H9 (cell line): ENCODE results near the gene IL17RE. TPM values are rescaled to one million over a fixed set of nuclear protein-coding genes. Genes with fewer than 3 reads are reported as not detected.

Experiments
- DNase-seq: peaks from one replicate; pipeline ENCODE4 v3.0.0-alpha.2; 2017
- H2AFZ ChIP-seq: one replicate; pipeline ENCODE4 v1.6.1; 2013; ENCODE audit warnings: mild to moderate bottlenecking, low read length, control low read depth, moderate library complexity
- H2AK5ac ChIP-seq: 2 replicates; pipeline ENCODE4 v1.6.1; 2013; ENCODE audit warnings: low read length, control low read depth, mixed read lengths; ENCODE audit not compliant: insufficient read length
- H2BK120ac ChIP-seq: one replicate; pipeline ENCODE4 v1.6.1; 2013; ENCODE audit warnings: low read depth, mild to moderate bottlenecking, low read length, control low read depth, inconsistent platforms; ENCODE audit not compliant: poor library complexity, severe bottlenecking
- H2BK12ac ChIP-seq: 2 replicates; pipeline ENCODE4 v1.6.1; 2013; ENCODE audit warnings: low read length, control low read depth, mixed read lengths, low read depth; ENCODE audit not compliant: insufficient read length
- H2BK15ac ChIP-seq: 2 replicates; pipeline ENCODE4 v1.6.1; 2013; ENCODE audit warnings: low read depth, low read length, control low read depth
- H2BK20ac ChIP-seq: one replicate; pipeline ENCODE4 v1.6.1; 2013; ENCODE audit warnings: low read depth, mild to moderate bottlenecking, low read length, control low read depth, inconsistent platforms; ENCODE audit not compliant: poor library complexity, severe bottlenecking
- H2BK5ac ChIP-seq: 2 replicates; pipeline ENCODE4 v1.6.1; 2013; ENCODE audit warnings: low read length, control low read depth, mixed read lengths; ENCODE audit not compliant: insufficient read length
- H3K14ac ChIP-seq: 2 replicates; pipeline ENCODE4 v1.6.1; 2013; ENCODE audit warnings: low read length, control low read depth; ENCODE audit not compliant: insufficient read depth
- H3K18ac ChIP-seq: 2 replicates; pipeline ENCODE4 v1.6.1; 2013; ENCODE audit warnings: low read depth, mild to moderate bottlenecking, mixed read lengths, low read length, control low read depth; ENCODE audit not compliant: insufficient read length
- H3K23ac ChIP-seq: 2 replicates; pipeline ENCODE4 v1.6.1; 2013; ENCODE audit warnings: low read length, control low read depth, mixed read lengths, low read depth; ENCODE audit not compliant: insufficient read length
- H3K23me2 ChIP-seq: 2 replicates; pipeline ENCODE4 v1.6.1; 2013; ENCODE audit warnings: low read depth, mild to moderate bottlenecking, mixed read lengths, low read length, control low read depth; ENCODE audit not compliant: insufficient read length, poor library complexity, severe bottlenecking
- H3K27ac ChIP-seq: 2 replicates; pipeline ENCODE4 v1.5.1; 2013; ENCODE audit warnings: low read length, control low read depth, mixed read lengths, low read depth; ENCODE audit not compliant: insufficient read length
- H3K27me3 ChIP-seq: 2 replicates; pipeline ENCODE4 v1.6.1; 2013; ENCODE audit warnings: low read length, control low read depth, inconsistent platforms; ENCODE audit not compliant: insufficient read depth
- H3K4ac ChIP-seq: 2 replicates; pipeline ENCODE4 v1.6.1; 2013; ENCODE audit warnings: low read depth, mild to moderate bottlenecking, control low read depth, inconsistent platforms, low read length, moderate library complexity
- H3K4me1 ChIP-seq: 2 replicates; pipeline ENCODE4 v1.6.1; 2013; ENCODE audit warnings: low read length, control low read depth, inconsistent platforms; ENCODE audit not compliant: insufficient read depth
- H3K4me2 ChIP-seq: 2 replicates; pipeline ENCODE4 v1.6.1; 2013; ENCODE audit warnings: low read length, control low read depth, mixed read lengths; ENCODE audit not compliant: insufficient read length, insufficient read depth
- H3K56ac ChIP-seq: 2 replicates; pipeline ENCODE4 v1.6.1; 2013; ENCODE audit warnings: low read depth, mild to moderate bottlenecking, mixed read lengths, low read length, control low read depth; ENCODE audit not compliant: insufficient read length
- H3K79me1 ChIP-seq: 2 replicates; pipeline ENCODE4 v1.6.1; 2013; ENCODE audit warnings: low read depth, mild to moderate bottlenecking, moderate library complexity, low read length, control low read depth, inconsistent platforms; ENCODE audit not compliant: insufficient read depth, poor library complexity, severe bottlenecking
- H3K79me2 ChIP-seq: 2 replicates; pipeline ENCODE4 v1.6.1; 2013; ENCODE audit warnings: low read length, control low read depth, inconsistent platforms; ENCODE audit not compliant: insufficient read depth
- H3K9ac ChIP-seq: 2 replicates; pipeline ENCODE4 v1.6.1; 2013; ENCODE audit warnings: low read length, control low read depth, mixed read lengths; ENCODE audit not compliant: insufficient read length; ENCODE audit errors: extremely low read depth
- H3K9me3 ChIP-seq: one replicate; pipeline ENCODE4 v1.6.1; 2013; ENCODE audit warnings: low read depth, low read length, inconsistent platforms; ENCODE audit not compliant: control insufficient read depth
- H3T11ph ChIP-seq: one replicate; pipeline ENCODE4 v1.6.1; 2013; ENCODE audit warnings: mild to moderate bottlenecking, low read length, control low read depth, inconsistent platforms
- H4K20me1 ChIP-seq: one replicate; pipeline ENCODE4 v1.6.1; 2013; ENCODE audit not compliant: control insufficient read depth, insufficient read length, insufficient read depth
- H4K5ac ChIP-seq: 2 replicates; pipeline ENCODE4 v1.6.1; 2013; ENCODE audit warnings: low read depth, mild to moderate bottlenecking, mixed read lengths, low read length, control low read depth; ENCODE audit not compliant: insufficient read length
- H4K8ac ChIP-seq: replicated peaks from 2 replicates; pipeline ENCODE4 v1.6.1; 2013; ENCODE audit warnings: low read length, control low read depth, mixed read lengths, low read depth; ENCODE audit not compliant: insufficient read length
- H4K91ac ChIP-seq: 2 replicates; pipeline ENCODE4 v1.6.1; 2013; ENCODE audit warnings: low read depth, mild to moderate bottlenecking, moderate library complexity, mixed read lengths, low read length, control low read depth; ENCODE audit not compliant: insufficient read length
- H3K27ac Mint-ChIP-seq, 3 experiments: 2 replicates in 2 of 3; 3 replicates in 1 of 3; pipeline ENCODE4 v1.8.0; 2020 to 2021; ENCODE audit warnings: mixed read lengths in 3 of 3, mild to moderate bottlenecking in 1 of 3, moderate library complexity in 1 of 3
- H3K27me3 Mint-ChIP-seq: 2 replicates; pipeline ENCODE4 v1.8.0; 2021; ENCODE audit warnings: low read depth, mild to moderate bottlenecking, moderate library complexity, mixed read lengths
- H3K36me3 Mint-ChIP-seq, 3 experiments: 2 replicates in 2 of 3; 3 replicates in 1 of 3; pipeline ENCODE4 v1.8.0; 2020 to 2021; ENCODE audit warnings: low read depth in 3 of 3, mixed read lengths in 3 of 3; ENCODE audit not compliant: insufficient read depth in 1 of 3
- H3K4me1 Mint-ChIP-seq, 2 experiments: 2 replicates each; pipeline ENCODE4 v1.8.0; 2020; ENCODE audit warnings: mixed read lengths in 2 of 2
- H3K4me3 Mint-ChIP-seq, 2 experiments: 2 replicates in 1 of 2; 3 replicates in 1 of 2; pipeline ENCODE4 v1.8.0; 2020 to 2021; ENCODE audit warnings: mild to moderate bottlenecking in 2 of 2, mixed read lengths in 2 of 2, moderate library complexity in 1 of 2
- H3K9me3 Mint-ChIP-seq, 2 experiments: 2 replicates in 1 of 2; 3 replicates in 1 of 2; pipeline ENCODE4 v1.8.0; 2020; ENCODE audit warnings: mild to moderate bottlenecking in 2 of 2, mixed read lengths in 2 of 2, moderate library complexity in 1 of 2
- WGBS: extraction: QIAGEN DNeasy Blood & Tissue Kit; methylation state at CpG from one replicate; pipeline ENCODE4 v1.1.7; 2013; ENCODE audit warnings: missing lambda C conversion rate, low lambda C conversion rate, mixed read lengths; ENCODE audit not compliant: insufficient read length; ENCODE audit errors: extremely low coverage; 5-methylcytosine and 5-hydroxymethylcytosine counted together
- total RNA-seq: library from RNA; stranded (reverse); gene quantifications from 2 replicates; pipeline ENCODE4 v1.2.1, GENCODE V29; 2021
- TF ChIP-seq, protein P1 (sequence below): fragments of 200-600 bp; sonication (generic); conservative IDR thresholded peaks from 3 replicates; pipeline ENCODE4 v1.8.0; 2021; ENCODE audit warnings: antibody characterized with exemption, mild to moderate bottlenecking

Gene IL17RE
- total RNA-seq, 1 experiment from 2014 or later: 2.1 TPM

DNA sequence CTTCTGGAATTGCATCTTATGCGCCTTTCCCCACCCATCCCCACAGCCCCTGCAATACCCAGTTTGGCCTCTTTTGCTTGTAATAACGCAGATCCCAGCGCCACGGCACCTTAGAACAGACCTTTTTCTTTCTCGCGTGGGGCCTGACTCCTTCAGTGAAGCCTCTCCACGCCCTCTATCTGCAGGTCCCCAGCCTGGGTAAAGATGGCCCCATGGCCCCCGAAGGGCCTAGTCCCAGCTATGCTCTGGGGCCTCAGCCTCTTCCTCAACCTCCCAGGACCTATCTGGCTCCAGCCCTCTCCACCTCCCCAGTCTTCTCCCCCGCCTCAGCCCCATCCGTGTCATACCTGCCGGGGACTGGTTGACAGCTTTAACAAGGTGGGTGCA, 31.6 kb downstream of the IL17RE start:
- H3K27me3 Mint-ChIP-seq: peaks cover 5% of the 10 kb centered on the region
- no peaks in the 10 kb centered on the region for H3K27me3 ChIP-seq
- peaks cover 10 to 14% of the 10 kb centered on the region in 2 experiments for H3K4me1 Mint-ChIP-seq
- peaks cover 0 to 4% of the 10 kb centered on the region in 2 experiments; a peak in 1 of 5 replicates for H3K9me3 Mint-ChIP-seq
- H3K79me2 ChIP-seq: no peaks in the 10 kb centered on the region
- H4K5ac ChIP-seq: no peak overlapping the region
- H3K79me1 ChIP-seq: no peaks in the 10 kb centered on the region
- H4K8ac ChIP-seq: no peak overlapping the region
- no peak overlapping the region for H2BK20ac ChIP-seq
- no peak overlapping the region for H2BK120ac ChIP-seq
- peaks cover 5 to 30% (median 24%) of the 10 kb centered on the region in 3 experiments; a peak in 6 of 7 replicates for H3K36me3 Mint-ChIP-seq
- H3K18ac ChIP-seq: no peak overlapping the region
- TF ChIP-seq, protein P1, sequence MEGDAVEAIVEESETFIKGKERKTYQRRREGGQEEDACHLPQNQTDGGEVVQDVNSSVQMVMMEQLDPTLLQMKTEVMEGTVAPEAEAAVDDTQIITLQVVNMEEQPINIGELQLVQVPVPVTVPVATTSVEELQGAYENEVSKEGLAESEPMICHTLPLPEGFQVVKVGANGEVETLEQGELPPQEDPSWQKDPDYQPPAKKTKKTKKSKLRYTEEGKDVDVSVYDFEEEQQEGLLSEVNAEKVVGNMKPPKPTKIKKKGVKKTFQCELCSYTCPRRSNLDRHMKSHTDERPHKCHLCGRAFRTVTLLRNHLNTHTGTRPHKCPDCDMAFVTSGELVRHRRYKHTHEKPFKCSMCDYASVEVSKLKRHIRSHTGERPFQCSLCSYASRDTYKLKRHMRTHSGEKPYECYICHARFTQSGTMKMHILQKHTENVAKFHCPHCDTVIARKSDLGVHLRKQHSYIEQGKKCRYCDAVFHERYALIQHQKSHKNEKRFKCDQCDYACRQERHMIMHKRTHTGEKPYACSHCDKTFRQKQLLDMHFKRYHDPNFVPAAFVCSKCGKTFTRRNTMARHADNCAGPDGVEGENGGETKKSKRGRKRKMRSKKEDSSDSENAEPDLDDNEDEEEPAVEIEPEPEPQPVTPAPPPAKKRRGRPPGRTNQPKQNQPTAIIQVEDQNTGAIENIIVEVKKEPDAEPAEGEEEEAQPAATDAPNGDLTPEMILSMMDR: peak; percentile 23; the same call in 1 of the 3 replicates
- H3K23me2 ChIP-seq: peaks cover 7% of the 10 kb centered on the region
- H2BK15ac ChIP-seq: no peak overlapping the region
- WGBS: no CpG with 5 or more reads among the region's 11 CpGs
- no peak overlapping the region for H3K27ac ChIP-seq
- no peak overlapping the region for H2BK12ac ChIP-seq
- H3K9me3 ChIP-seq: no peaks in the 10 kb centered on the region
- no peak overlapping the region for H3K23ac ChIP-seq
- no peaks in the 10 kb centered on the region; the same call in 1 of the 2 replicates for H3K4me1 ChIP-seq
- H3K27ac Mint-ChIP-seq: peak overlapping the region; percentile 94 to 98 (median 97); a peak in 5 of 7 replicates
- H3K14ac ChIP-seq: no peak overlapping the region
- no peak for DNase-seq
- H3K4me2 ChIP-seq: peak overlapping the region; percentile 56
- no peak overlapping the region for H2AFZ ChIP-seq
- no peak overlapping the region for H2AK5ac ChIP-seq
- peak overlapping the region; percentile 74 for H3K9ac ChIP-seq
- H2BK5ac ChIP-seq: no peak overlapping the region
- H3K4ac ChIP-seq: no peak overlapping the region
- no peaks in the 10 kb centered on the region for H4K20me1 ChIP-seq
- no peak overlapping the region for H4K91ac ChIP-seq
- peak overlapping the region; percentile 88 to 94 for H3K4me3 Mint-ChIP-seq
- H3T11ph ChIP-seq: no peak overlapping the region
- H3K56ac ChIP-seq: no peak overlapping the region
